GM23338 (cell line): ENCODE data around the gene CACNG6. TPM values are rescaled to one million over a fixed set of nuclear protein-coding genes. Genes with fewer than 3 reads are reported as not detected.

ENCODE experiments used
- ATAC-seq: fragments of 200-7000 bp; cut with Tn5 transposase; 3 replicates; pipeline ENCODE4 v1.9.1; 2020
- DNase-seq: peaks from one replicate; pipeline ENCODE4 v3.0.0-alpha.2; 2015; ENCODE audit warnings: low spot score
- H2AFZ ChIP-seq: fragments of 200-600 bp; sonication (generic); 2 replicates; pipeline ENCODE4 v1.8.0; 2016; ENCODE audit warnings: antibody characterized with exemption, mild to moderate bottlenecking, moderate library complexity
- H3F3A ChIP-seq: fragments of 200-600 bp; sonication (generic); replicated peaks from 2 replicates; pipeline ENCODE4 v1.8.0; 2017; ENCODE audit warnings: antibody characterized with exemption, mixed run types, low read depth
- H3K27ac ChIP-seq: fragments of 200-600 bp; sonication (generic); 2 replicates; pipeline ENCODE4 v1.6.1; 2016; ENCODE audit warnings: low read depth
- H3K27me3 ChIP-seq: fragments of 200-600 bp; sonication (generic); 2 replicates; pipeline ENCODE4 v1.8.0; 2016; ENCODE audit warnings: mild to moderate bottlenecking, mixed run types, moderate library complexity; ENCODE audit not compliant: insufficient read depth
- H3K36me3 ChIP-seq: fragments of 200-600 bp; sonication (generic); 2 replicates; pipeline ENCODE4 v1.8.0; 2016; ENCODE audit warnings: mild to moderate bottlenecking; ENCODE audit not compliant: insufficient read depth
- H3K4me1 ChIP-seq: fragments of 200-600 bp; sonication (generic); 2 replicates; pipeline ENCODE4 v1.8.0; 2016; ENCODE audit warnings: mild to moderate bottlenecking, moderate library complexity; ENCODE audit not compliant: insufficient read depth
- H3K4me2 ChIP-seq: fragments of 200-600 bp; sonication (generic); 2 replicates; pipeline ENCODE4 v1.7.1; 2017; ENCODE audit warnings: mixed run types
- H3K4me3 ChIP-seq: fragments of 200-600 bp; sonication (generic); 2 replicates; pipeline ENCODE4 v1.6.1; 2016; ENCODE audit warnings: mixed run types
- H3K79me2 ChIP-seq: fragments of 200-600 bp; sonication (generic); replicated peaks from 2 replicates; pipeline ENCODE4 v1.8.0; 2017; ENCODE audit warnings: mild to moderate bottlenecking; ENCODE audit not compliant: insufficient read depth
- H3K9me2 ChIP-seq: fragments of 200-600 bp; sonication (generic); 2 replicates; pipeline ENCODE4 v1.8.0; 2017; ENCODE audit not compliant: insufficient read depth
- H4K20me1 ChIP-seq: fragments of 200-600 bp; sonication (generic); replicated peaks from 2 replicates; pipeline ENCODE4 v1.8.0; 2017; ENCODE audit warnings: mild to moderate bottlenecking; ENCODE audit not compliant: insufficient read depth
- H3K27ac Mint-ChIP-seq: 2 replicates; pipeline ENCODE4 v1.8.0; 2020; ENCODE audit warnings: inconsistent platforms, mild to moderate bottlenecking, moderate library complexity, mixed read lengths
- H3K27me3 Mint-ChIP-seq: 3 replicates; pipeline ENCODE4 v1.8.0; 2022; ENCODE audit warnings: low read depth, mild to moderate bottlenecking, moderate library complexity, mixed read lengths, inconsistent platforms; ENCODE audit not compliant: insufficient read depth, poor library complexity
- H3K36me3 Mint-ChIP-seq: 3 replicates; pipeline ENCODE4 v1.8.0; 2021; ENCODE audit warnings: low read depth, mild to moderate bottlenecking, inconsistent platforms, moderate library complexity, mixed read lengths
- H3K4me1 Mint-ChIP-seq: 3 replicates; pipeline ENCODE4 v1.8.0; 2020; ENCODE audit warnings: mild to moderate bottlenecking, inconsistent platforms, mixed read lengths
- H3K4me3 Mint-ChIP-seq: 3 replicates; pipeline ENCODE4 v1.8.0; 2021; ENCODE audit warnings: moderate library complexity, mild to moderate bottlenecking, inconsistent platforms, mixed read lengths
- H3K9me3 Mint-ChIP-seq: 3 replicates; pipeline ENCODE4 v1.8.0; 2020; ENCODE audit warnings: moderate library complexity, mild to moderate bottlenecking, inconsistent platforms, mixed read lengths
- EZH2 ChIP-seq: fragments of 200-600 bp; sonication (generic); IDR thresholded peaks from one replicate; pipeline ENCODE4 v1.8.0; 2017; ENCODE audit warnings: antibody characterized with exemption, mild to moderate bottlenecking, low read depth; ENCODE audit not compliant: unreplicated experiment
- EZH2phosphoT487 ChIP-seq: fragments of 200-600 bp; sonication (generic); IDR thresholded peaks from one replicate; pipeline ENCODE4 v1.8.1; 2018; ENCODE audit warnings: antibody characterized with exemption; ENCODE audit not compliant: unreplicated experiment
- JUNB ChIP-seq: IDR thresholded peaks from one replicate; pipeline ENCODE4 v1.6.1; 2016; ENCODE audit warnings: antibody characterized with exemption; ENCODE audit not compliant: unreplicated experiment
- POLR2AphosphoS5 ChIP-seq: IDR thresholded peaks from 2 replicates; pipeline ENCODE4 v1.6.1; 2016; ENCODE audit warnings: antibody characterized with exemption, low read depth
- STAT1 ChIP-seq: IDR thresholded peaks from one replicate; pipeline ENCODE4 v1.6.1; 2016; ENCODE audit warnings: antibody characterized with exemption; ENCODE audit not compliant: unreplicated experiment
- ZNF114 ChIP-seq: fragments of 250-450 bp; sonication (Bioruptor Pico); IDR thresholded peaks from 2 replicates; pipeline ENCODE4 v1.5.0; 2020; ENCODE audit warnings: mild to moderate bottlenecking, moderate library complexity
- polyA plus RNA-seq: library from polyadenylated mRNA; unstranded; fragments of >200 nt; fragmentation: Nextera tagmentation; extraction: Ambion mirVana; gene quantifications from 2 replicates; pipeline ENCODE4 v1.2.1, GENCODE V29; 2016
- total RNA-seq: library from RNA; depleted of rRNA; stranded (reverse); fragments of >200 nt; shearing (Covaris generic); gene quantifications from 2 replicates; pipeline ENCODE4 v1.2.3, GENCODE V29; 2014
- TF ChIP-seq, protein P1 (sequence below): IDR thresholded peaks from one replicate; pipeline ENCODE4 v1.6.1; 2018; ENCODE audit warnings: antibody characterized with exemption; ENCODE audit not compliant: unreplicated experiment
- TF ChIP-seq, protein P2 (sequence below): IDR thresholded peaks from 2 replicates; pipeline ENCODE4 v1.6.1; 2016; ENCODE audit warnings: antibody characterized with exemption
- TF ChIP-seq, protein P3 (sequence below), 2 experiments: fragments of 200-600 bp in 1 of 2; sonication (generic) in 1 of 2; conservative IDR thresholded peaks; 2 replicates each; pipeline versions ENCODE4 v1.5.1 to v1.6.1; 2016 to 2017; ENCODE audit warnings: antibody characterized with exemption in 2 of 2, low read depth in 2 of 2, mild to moderate bottlenecking in 2 of 2, moderate library complexity in 1 of 2

Gene CACNG6
- total and polyA plus RNA-seq, 2 experiments from 2014 or later: 0.38 to 1.5 TPM

DNA sequence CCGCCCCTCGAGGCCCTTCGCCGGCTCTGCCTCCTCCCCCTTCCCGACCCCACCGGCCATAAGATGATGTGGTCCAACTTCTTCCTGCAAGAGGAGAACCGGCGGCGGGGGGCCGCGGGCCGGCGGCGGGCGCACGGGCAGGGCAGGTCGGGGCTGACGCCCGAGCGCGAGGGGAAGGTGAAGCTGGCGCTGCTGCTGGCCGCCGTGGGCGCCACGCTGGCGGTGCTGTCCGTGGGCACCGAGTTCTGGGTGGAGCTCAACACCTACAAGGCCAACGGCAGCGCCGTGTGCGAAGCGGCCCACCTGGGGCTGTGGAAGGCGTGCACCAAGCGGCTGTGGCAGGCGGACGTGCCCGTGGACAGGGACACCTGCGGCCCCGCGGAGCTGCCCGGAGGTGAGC, 1.4 kb downstream of the CACNG6 start (continued):
- TF ChIP-seq, protein P1, sequence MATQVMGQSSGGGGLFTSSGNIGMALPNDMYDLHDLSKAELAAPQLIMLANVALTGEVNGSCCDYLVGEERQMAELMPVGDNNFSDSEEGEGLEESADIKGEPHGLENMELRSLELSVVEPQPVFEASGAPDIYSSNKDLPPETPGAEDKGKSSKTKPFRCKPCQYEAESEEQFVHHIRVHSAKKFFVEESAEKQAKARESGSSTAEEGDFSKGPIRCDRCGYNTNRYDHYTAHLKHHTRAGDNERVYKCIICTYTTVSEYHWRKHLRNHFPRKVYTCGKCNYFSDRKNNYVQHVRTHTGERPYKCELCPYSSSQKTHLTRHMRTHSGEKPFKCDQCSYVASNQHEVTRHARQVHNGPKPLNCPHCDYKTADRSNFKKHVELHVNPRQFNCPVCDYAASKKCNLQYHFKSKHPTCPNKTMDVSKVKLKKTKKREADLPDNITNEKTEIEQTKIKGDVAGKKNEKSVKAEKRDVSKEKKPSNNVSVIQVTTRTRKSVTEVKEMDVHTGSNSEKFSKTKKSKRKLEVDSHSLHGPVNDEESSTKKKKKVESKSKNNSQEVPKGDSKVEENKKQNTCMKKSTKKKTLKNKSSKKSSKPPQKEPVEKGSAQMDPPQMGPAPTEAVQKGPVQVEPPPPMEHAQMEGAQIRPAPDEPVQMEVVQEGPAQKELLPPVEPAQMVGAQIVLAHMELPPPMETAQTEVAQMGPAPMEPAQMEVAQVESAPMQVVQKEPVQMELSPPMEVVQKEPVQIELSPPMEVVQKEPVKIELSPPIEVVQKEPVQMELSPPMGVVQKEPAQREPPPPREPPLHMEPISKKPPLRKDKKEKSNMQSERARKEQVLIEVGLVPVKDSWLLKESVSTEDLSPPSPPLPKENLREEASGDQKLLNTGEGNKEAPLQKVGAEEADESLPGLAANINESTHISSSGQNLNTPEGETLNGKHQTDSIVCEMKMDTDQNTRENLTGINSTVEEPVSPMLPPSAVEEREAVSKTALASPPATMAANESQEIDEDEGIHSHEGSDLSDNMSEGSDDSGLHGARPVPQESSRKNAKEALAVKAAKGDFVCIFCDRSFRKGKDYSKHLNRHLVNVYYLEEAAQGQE: no peak
- TF ChIP-seq POLR2AphosphoS5: no peak
- TF ChIP-seq STAT1: no peak
- TF ChIP-seq, protein P2, sequence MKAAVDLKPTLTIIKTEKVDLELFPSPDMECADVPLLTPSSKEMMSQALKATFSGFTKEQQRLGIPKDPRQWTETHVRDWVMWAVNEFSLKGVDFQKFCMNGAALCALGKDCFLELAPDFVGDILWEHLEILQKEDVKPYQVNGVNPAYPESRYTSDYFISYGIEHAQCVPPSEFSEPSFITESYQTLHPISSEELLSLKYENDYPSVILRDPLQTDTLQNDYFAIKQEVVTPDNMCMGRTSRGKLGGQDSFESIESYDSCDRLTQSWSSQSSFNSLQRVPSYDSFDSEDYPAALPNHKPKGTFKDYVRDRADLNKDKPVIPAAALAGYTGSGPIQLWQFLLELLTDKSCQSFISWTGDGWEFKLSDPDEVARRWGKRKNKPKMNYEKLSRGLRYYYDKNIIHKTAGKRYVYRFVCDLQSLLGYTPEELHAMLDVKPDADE: no peak

DNA sequence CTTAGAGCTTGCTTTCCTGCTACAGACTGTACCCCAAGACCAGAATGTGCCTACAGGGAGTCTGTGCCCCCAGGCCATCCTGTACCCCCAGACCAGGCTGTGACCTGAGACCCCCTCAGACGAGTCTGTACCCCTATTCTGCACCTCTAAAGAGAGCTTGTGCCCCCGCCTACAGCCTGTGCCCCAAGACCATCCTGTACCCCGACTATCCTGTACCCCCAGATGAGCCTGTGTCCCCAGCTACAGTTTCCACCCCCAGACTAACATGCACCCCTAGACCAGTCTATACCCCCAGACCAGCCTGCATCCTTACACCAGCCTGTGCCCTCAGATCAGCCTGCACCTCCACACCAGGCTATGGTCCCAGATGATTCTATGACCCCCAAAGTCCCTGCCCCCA, 2.0 kb downstream of the CACNG6 start:
- no peak overlapping the region for H3K4me3 Mint-ChIP-seq
- no peak for TF ChIP-seq EZH2
- H3K27me3 ChIP-seq: peaks cover 74% of the 10 kb centered on the region

DNA sequence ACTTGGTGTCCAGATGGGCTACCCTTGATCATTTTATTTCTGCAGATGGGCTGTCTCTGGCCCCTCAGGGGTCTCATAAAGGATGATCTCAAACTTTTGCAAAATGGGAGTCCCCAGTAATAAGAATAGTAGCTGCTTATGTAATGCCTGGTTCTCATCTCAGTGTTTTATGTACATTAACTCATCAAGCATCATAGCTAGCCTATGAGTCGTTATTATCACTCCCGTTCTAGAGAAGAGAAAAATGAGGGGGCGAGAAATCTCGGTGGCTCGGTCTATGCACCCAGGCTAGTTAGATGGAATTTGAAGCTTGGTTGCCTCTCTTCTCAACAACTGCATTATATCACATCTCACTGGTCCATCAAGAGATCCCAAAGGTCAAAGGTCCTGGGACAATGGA, 3.4 kb downstream of the CACNG6 start:
- ATAC-seq (no peak), DNase-seq (no peak)
- Histone ChIP-seq H3F3A (peaks cover 4% of the 10 kb centered on the region; the same call in 1 of the 2 replicates), H3K9me2 (peaks cover 4% of the 10 kb centered on the region; the same call in 1 of the 2 replicates), H3K4me3 (no peak overlapping the region), H3K4me1 (peaks cover 11% of the 10 kb centered on the region), H2AFZ (no peak overlapping the region), H4K20me1 (no peaks in the 10 kb centered on the region), H3K36me3 (no peaks in the 10 kb centered on the region), H3K4me2 (no peak overlapping the region), H3K27ac (no peak overlapping the region), H3K79me2 (no peaks in the 10 kb centered on the region), H3K27me3 (peaks cover 77% of the 10 kb centered on the region)
- Mint-ChIP-seq H3K4me3 (no peak overlapping the region), H3K9me3 (no peaks in the 10 kb centered on the region), H3K4me1 (peaks cover 11% of the 10 kb centered on the region), H3K36me3 (no peaks in the 10 kb centered on the region; the same call in 2 of the 3 replicates), H3K27ac (no peak overlapping the region), H3K27me3 (peaks cover 48% of the 10 kb centered on the region)
- TF ChIP-seq STAT1 (no peak), EZH2phosphoT487 (no peak), ZNF114 (CRISPR knock-in tag) (no peak), JUNB (no peak)
- TF ChIP-seq, protein P3, sequence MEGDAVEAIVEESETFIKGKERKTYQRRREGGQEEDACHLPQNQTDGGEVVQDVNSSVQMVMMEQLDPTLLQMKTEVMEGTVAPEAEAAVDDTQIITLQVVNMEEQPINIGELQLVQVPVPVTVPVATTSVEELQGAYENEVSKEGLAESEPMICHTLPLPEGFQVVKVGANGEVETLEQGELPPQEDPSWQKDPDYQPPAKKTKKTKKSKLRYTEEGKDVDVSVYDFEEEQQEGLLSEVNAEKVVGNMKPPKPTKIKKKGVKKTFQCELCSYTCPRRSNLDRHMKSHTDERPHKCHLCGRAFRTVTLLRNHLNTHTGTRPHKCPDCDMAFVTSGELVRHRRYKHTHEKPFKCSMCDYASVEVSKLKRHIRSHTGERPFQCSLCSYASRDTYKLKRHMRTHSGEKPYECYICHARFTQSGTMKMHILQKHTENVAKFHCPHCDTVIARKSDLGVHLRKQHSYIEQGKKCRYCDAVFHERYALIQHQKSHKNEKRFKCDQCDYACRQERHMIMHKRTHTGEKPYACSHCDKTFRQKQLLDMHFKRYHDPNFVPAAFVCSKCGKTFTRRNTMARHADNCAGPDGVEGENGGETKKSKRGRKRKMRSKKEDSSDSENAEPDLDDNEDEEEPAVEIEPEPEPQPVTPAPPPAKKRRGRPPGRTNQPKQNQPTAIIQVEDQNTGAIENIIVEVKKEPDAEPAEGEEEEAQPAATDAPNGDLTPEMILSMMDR (conservative IDR thresholded peaks at IDR 0.05; ENCODE audit: low read depth in 2 of 2): no peak

More for the DNA sequence above, 2.0 kb downstream of the CACNG6 start:
- DNase-seq (no peak), ATAC-seq (no peak)
- H3K4me3 ChIP-seq: no peak overlapping the region
- H3K4me2 ChIP-seq: no peak overlapping the region
- H3K36me3 ChIP-seq: no peaks in the 10 kb centered on the region
- peaks cover 4% of the 10 kb centered on the region; the same call in 1 of the 2 replicates for H3F3A ChIP-seq
- no peaks in the 10 kb centered on the region for H4K20me1 ChIP-seq
- Mint-ChIP-seq H3K9me3 (no peaks in the 10 kb centered on the region), H3K27ac (no peak overlapping the region), H3K4me1 (peaks cover 21% of the 10 kb centered on the region), H3K36me3 (no peaks in the 10 kb centered on the region; the same call in 2 of the 3 replicates), H3K27me3 (peaks cover 53% of the 10 kb centered on the region)
- H3K27ac ChIP-seq: no peak overlapping the region
- H3K79me2 ChIP-seq: no peaks in the 10 kb centered on the region
- no peaks in the 10 kb centered on the region for H3K9me2 ChIP-seq
- H2AFZ ChIP-seq: no peak overlapping the region
- H3K4me1 ChIP-seq: peaks cover 18% of the 10 kb centered on the region
